Activated CD4-positive, alpha-beta T cell treated with anti-CD3 and anti-CD28 coated beads, Interleukin-2, amount 50 U/mL, for 16 hours (primary cell): ENCODE results near the gene ABCG4.
"Not testable (repeated sequence)": the region's sequence is repeated elsewhere in the genome, so short reads cannot be mapped to it uniquely, and the experiment has no call there.

Experiments used
- DNase-seq: peaks from one replicate; pipeline ENCODE4 v3.0.0-alpha.2; 2020

Gene ABCG4

GRCh38 chr11:119149018-119149785, at the start of gene ABCG4:
Gene ABCG4 (plus strand): TSS chr11:119149052. CDS start chr11:119149966, 914 bp downstream.
- DNase-seq: no peak

- no peak for DNase-seq
Measured at GRCh38 chr11:119099711-119100110, 49.1 kb upstream of the ABCG4 start.

- no peak for DNase-seq
Measured at GRCh38 chr11:119100246-119100970, 48.4 kb upstream of the ABCG4 start.

- DNase-seq: peak; percentile 61
Measured at GRCh38 chr11:119100994-119101758, 47.7 kb upstream of the ABCG4 start.

- peak; percentile 93 for DNase-seq
Measured at GRCh38 chr11:119101759-119102423, 47.0 kb upstream of the ABCG4 start, which contains the start of gene DPAGT1. Gene DPAGT1 (minus strand): TSS chr11:119101853. CDS start chr11:119101655, 198 bp downstream.

- not testable (repeated sequence) for DNase-seq
Measured at GRCh38 chr11:119103161-119103664, 45.6 kb upstream of the ABCG4 start.

- no peak for DNase-seq
Measured at GRCh38 chr11:119103793-119104192, 45.1 kb upstream of the ABCG4 start.

- peak; percentile 94 for DNase-seq
Measured at GRCh38 chr11:119106564-119107537, 42.0 kb upstream of the ABCG4 start, which contains the start of gene C2CD2L. Gene C2CD2L (plus strand): TSS chr11:119107344. CDS start chr11:119107742, 398 bp downstream.

- no peak for DNase-seq
Measured at GRCh38 chr11:119107538-119108145, 41.2 kb upstream of the ABCG4 start.

- DNase-seq: peak; percentile 51
Measured at GRCh38 chr11:119108146-119108856, 40.6 kb upstream of the ABCG4 start.

- no peak for DNase-seq
Measured at GRCh38 chr11:119108857-119109221, 40.0 kb upstream of the ABCG4 start.

- DNase-seq: no peak
Measured at GRCh38 chr11:119109843-119110242, 39.0 kb upstream of the ABCG4 start.

- DNase-seq: no peak
Measured at GRCh38 chr11:119110439-119110838, 38.4 kb upstream of the ABCG4 start.

- DNase-seq: no peak
Measured at GRCh38 chr11:119111361-119111925, 37.4 kb upstream of the ABCG4 start.

- no peak for DNase-seq
Measured at GRCh38 chr11:119112314-119113020, 36.4 kb upstream of the ABCG4 start.

- no peak for DNase-seq
Measured at GRCh38 chr11:119113716-119114115, 35.1 kb upstream of the ABCG4 start.

- DNase-seq: no peak
Measured at GRCh38 chr11:119114351-119114750, 34.5 kb upstream of the ABCG4 start.

GRCh38 chr11:119115484-119116234, 33.2 kb upstream of the ABCG4 start:
- no peak for DNase-seq
